NT2/D1 (cell line): ENCODE measurements around the gene OR6C75.
"Not testable (repeated sequence)": the region's sequence is repeated elsewhere in the genome, so short reads cannot be mapped to it uniquely, and the experiment has no call there.

Experiments used
- DNase-seq: peaks from one replicate; pipeline ENCODE4 v3.0.0-alpha.2; 2011; ENCODE audit warnings: low read depth, low spot score
- H3K27me3 ChIP-seq: 2 replicates; pipeline ENCODE4 v1.6.0; 2011; ENCODE audit warnings: mild to moderate bottlenecking; ENCODE audit not compliant: insufficient read length, insufficient read depth
- H3K36me3 ChIP-seq: 2 replicates; pipeline ENCODE4 v1.6.1; 2011; ENCODE audit warnings: mild to moderate bottlenecking, low read length, mixed read lengths; ENCODE audit not compliant: insufficient read depth, insufficient read length
- H3K4me1 ChIP-seq: 2 replicates; pipeline ENCODE4 v1.5.1; 2011; ENCODE audit not compliant: insufficient read depth, insufficient read length
- H3K4me3 ChIP-seq: 2 replicates; pipeline ENCODE4 v1.5.1; 2011; ENCODE audit warnings: low read depth; ENCODE audit not compliant: insufficient read length
- H3K9ac ChIP-seq: 2 replicates; pipeline ENCODE4 v1.6.0; 2011; ENCODE audit warnings: low read depth; ENCODE audit not compliant: insufficient read length
- H3K9me3 ChIP-seq: 2 replicates; pipeline ENCODE4 v1.5.1; 2011; ENCODE audit warnings: mild to moderate bottlenecking, low read length; ENCODE audit not compliant: insufficient read depth
- SUZ12 ChIP-seq: IDR thresholded peaks from 2 replicates; pipeline ENCODE4 v1.6.1; 2011; ENCODE audit not compliant: insufficient read length, insufficient read depth; ENCODE audit errors: extremely low read depth
- YY1 ChIP-seq: IDR thresholded peaks from 2 replicates; pipeline ENCODE4 v1.6.1; 2011; ENCODE audit not compliant: insufficient read length, insufficient read depth
- ZNF274 ChIP-seq: IDR thresholded peaks from 2 replicates; pipeline ENCODE4 v1.6.1; 2011; ENCODE audit warnings: mild to moderate bottlenecking, low read depth, low read length

OR6C75 gene

GRCh38 chr12:55362675-55363074 is at the start of gene OR6C75:
TSS of gene OR6C75 (plus strand) at chr12:55362975. CDS start at chr12:55365111, 2,136 bp downstream.
- H3K9ac ChIP-seq = no peak within 1 kb of the TSS
- H3K4me3 ChIP-seq = no peak within 1 kb of the TSS
- DNase-seq = no peak
- H3K4me1 ChIP-seq = no peaks in the 10 kb centered on the region
- TF ChIP-seq SUZ12 (no peak), YY1 (no peak), ZNF274 (no peak)
- H3K36me3 ChIP-seq = no peaks in the 10 kb centered on the region
- no peaks in the 10 kb centered on the region for H3K9me3 ChIP-seq
- H3K27me3 ChIP-seq = no peaks in the 10 kb centered on the region

GRCh38 chr12:55314043-55314442 is 48.7 kb upstream of the OR6C75 start, which contains the start of gene OR6C1:
TSS of gene OR6C1 (plus strand) at chr12:55314343. CDS start at chr12:55320600, 6,257 bp downstream.
- Histone ChIP-seq H3K9me3 (no peaks in the 10 kb centered on the region), H3K4me3 (no peak within 1 kb of the TSS), H3K9ac (no peak within 1 kb of the TSS), H3K36me3 (no peaks in the 10 kb centered on the region), H3K27me3 (no peaks in the 10 kb centered on the region), H3K4me1 (no peaks in the 10 kb centered on the region)
- TF ChIP-seq ZNF274 (no peak), SUZ12 (no peak), YY1 (no peak)
- DNase-seq = no peak

GRCh38 chr12:55320201-55320600 is 42.6 kb upstream of the OR6C75 start:
- H3K4me1 ChIP-seq = no peaks in the 10 kb centered on the region
- no peaks in the 10 kb centered on the region for H3K36me3 ChIP-seq
- DNase-seq = no peak
- no peak for TF ChIP-seq ZNF274
- no peak for TF ChIP-seq SUZ12
- no peak for TF ChIP-seq YY1
- H3K9me3 ChIP-seq = no peaks in the 10 kb centered on the region; the same call in 1 of the 2 replicates
- H3K27me3 ChIP-seq = no peaks in the 10 kb centered on the region
- no peak overlapping the region for H3K4me3 ChIP-seq
- H3K9ac ChIP-seq = no peak overlapping the region

- H3K36me3 ChIP-seq, DNase-seq, H3K4me1 ChIP-seq, H3K9ac ChIP-seq, H3K4me3 ChIP-seq, H3K27me3 ChIP-seq, H3K9me3 ChIP-seq: not testable (repeated sequence)
Observed at GRCh38 chr12:55325801-55326200, 37.0 kb upstream of the OR6C75 start.

- no peaks in the 10 kb centered on the region for H3K27me3 ChIP-seq
- DNase-seq = no peak
- H3K4me3 ChIP-seq = no peak within 1 kb of the TSS
- H3K9me3 ChIP-seq = peaks cover 3% of the 10 kb centered on the region; the same call in 1 of the 2 replicates
- no peaks in the 10 kb centered on the region for H3K4me1 ChIP-seq
- H3K9ac ChIP-seq = no peak within 1 kb of the TSS
- no peak for TF ChIP-seq YY1
- TF ChIP-seq SUZ12 = no peak
- TF ChIP-seq ZNF274 = no peak
- no peaks in the 10 kb centered on the region for H3K36me3 ChIP-seq
Observed at GRCh38 chr12:55330446-55330845, 32.3 kb upstream of the OR6C75 start, which contains the start of gene OR6C3. TSS of gene OR6C3 (plus strand) at chr12:55330746. CDS start at chr12:55331701, 955 bp downstream.

GRCh38 chr12:55336002-55336401 is 26.8 kb upstream of the OR6C75 start:
- Histone ChIP-seq H3K4me3 (no peak overlapping the region), H3K9me3 (peaks cover 3% of the 10 kb centered on the region), H3K36me3 (no peaks in the 10 kb centered on the region), H3K9ac (no peak overlapping the region), H3K4me1 (no peaks in the 10 kb centered on the region), H3K27me3 (no peaks in the 10 kb centered on the region)
- TF ChIP-seq YY1 (no peak), SUZ12 (no peak), ZNF274 (no peak)
- no peak for DNase-seq

- not testable (repeated sequence) for H3K4me1 ChIP-seq, H3K36me3 ChIP-seq, H3K4me3 ChIP-seq, H3K9ac ChIP-seq, DNase-seq, H3K27me3 ChIP-seq, H3K9me3 ChIP-seq
Observed at GRCh38 chr12:55355338-55355737, 7.4 kb upstream of the OR6C75 start.

GRCh38 chr12:55365086-55365485 is 2.3 kb downstream of the OR6C75 start:
- H3K4me3 ChIP-seq = no peak overlapping the region
- no peak for DNase-seq
- TF ChIP-seq ZNF274 (no peak), YY1 (no peak), SUZ12 (no peak)
- no peaks in the 10 kb centered on the region for H3K36me3 ChIP-seq
- no peaks in the 10 kb centered on the region for H3K4me1 ChIP-seq
- no peak overlapping the region for H3K9ac ChIP-seq
- H3K27me3 ChIP-seq = no peaks in the 10 kb centered on the region
- H3K9me3 ChIP-seq = no peaks in the 10 kb centered on the region
